ENCODE results near the gene AOAH. TPM values are rescaled to one million over a fixed set of nuclear protein-coding genes. Genes with fewer than 3 reads are reported as not detected.

The AOAH gene
- total and polyA plus RNA-seq, 2 experiments from 2014 or later, result not detected

- Histone ChIP-seq H3K4me1 (ENCODE audit: low read depth) (no peaks in the 10 kb centered on the region), H3K9me3 (ENCODE audit: low read depth) (no peaks in the 10 kb centered on the region), H3K27ac (no peak overlapping the region), H3K4me3 (no peak overlapping the region), H3K27me3 (no peaks in the 10 kb centered on the region), H3K36me3 (no peaks in the 10 kb centered on the region)
- no peak for TF ChIP-seq CTCF (IDR thresholded peaks at IDR 0.05; ENCODE audit: low read depth, low read length)
- DNase-seq (ENCODE audit: low read depth in 1 of 2, low spot score in 1 of 2), result no peak
Observed at GRCh38 chr7:36600314-36600682, 124.0 kb downstream of the AOAH start.

- Histone ChIP-seq H3K4me3 (no peak overlapping the region), H3K9me3 (ENCODE audit: low read depth) (no peaks in the 10 kb centered on the region), H3K27me3 (no peaks in the 10 kb centered on the region), H3K36me3 (no peaks in the 10 kb centered on the region), H3K27ac (no peak overlapping the region), H3K4me1 (ENCODE audit: low read depth) (no peaks in the 10 kb centered on the region)
- DNase-seq (ENCODE audit: low read depth in 1 of 2, low spot score in 1 of 2), result no peak
- no peak for TF ChIP-seq CTCF (IDR thresholded peaks at IDR 0.05; ENCODE audit: low read depth, low read length)
Observed at GRCh38 chr7:36599645-36600313, 124.5 kb downstream of the AOAH start.

GRCh38 chr7:36598054-36598674 is 126.1 kb downstream of the AOAH start:
- TF ChIP-seq CTCF (IDR thresholded peaks at IDR 0.05; ENCODE audit: low read depth, low read length), result no peak
- no peaks in the 10 kb centered on the region for H3K36me3 ChIP-seq
- H3K4me1 ChIP-seq (ENCODE audit: low read depth), result no peaks in the 10 kb centered on the region
- no peak overlapping the region for H3K4me3 ChIP-seq
- H3K27me3 ChIP-seq, result no peaks in the 10 kb centered on the region
- no peak overlapping the region for H3K27ac ChIP-seq
- peak; percentile 10 to 49 for DNase-seq (ENCODE audit: low read depth in 1 of 2, low spot score in 1 of 2)
- no peaks in the 10 kb centered on the region for H3K9me3 ChIP-seq (ENCODE audit: low read depth)

- no peaks in the 10 kb centered on the region for H3K27me3 ChIP-seq
- TF ChIP-seq CTCF (IDR thresholded peaks at IDR 0.05; ENCODE audit: low read depth, low read length), result no peak
- DNase-seq (ENCODE audit: low read depth in 1 of 2, low spot score in 1 of 2), result no peak
- H3K4me1 ChIP-seq (ENCODE audit: low read depth), result no peaks in the 10 kb centered on the region
- H3K9me3 ChIP-seq (ENCODE audit: low read depth), result no peaks in the 10 kb centered on the region
- no peaks in the 10 kb centered on the region for H3K36me3 ChIP-seq
- no peak overlapping the region for H3K4me3 ChIP-seq
- no peak overlapping the region for H3K27ac ChIP-seq
Observed at GRCh38 chr7:36597090-36597773, 127.1 kb downstream of the AOAH start.

- H3K27me3 ChIP-seq, result no peaks in the 10 kb centered on the region
- no peak for TF ChIP-seq CTCF (IDR thresholded peaks at IDR 0.05; ENCODE audit: low read depth, low read length)
- DNase-seq (ENCODE audit: low read depth in 1 of 2, low spot score in 1 of 2), result no peak
- H3K27ac ChIP-seq, result no peak overlapping the region
- H3K36me3 ChIP-seq, result no peaks in the 10 kb centered on the region
- no peak overlapping the region for H3K4me3 ChIP-seq
- H3K4me1 ChIP-seq (ENCODE audit: low read depth), result no peaks in the 10 kb centered on the region
- H3K9me3 ChIP-seq (ENCODE audit: low read depth), result no peaks in the 10 kb centered on the region
Observed at GRCh38 chr7:36594445-36594844, 129.8 kb downstream of the AOAH start.

Measured in cardiac muscle cell (in vitro differentiated cells and primary cell).